Skin epidermis (tissue), 12 donors: ENCODE results near the gene LRRC8E.

ENCODE experiments used
- H3K27ac ChIP-seq, 21 experiments: fragments of 200-600 bp; sonication (generic) in 11 of 21; one replicate each; pipeline ENCODE4 v1.5.0; 2020; ENCODE audit warnings: mild to moderate bottlenecking in 3 of 21, inconsistent platforms in 2 of 21, moderate library complexity in 2 of 21
- H3K4me3 ChIP-seq, 7 experiments: fragments of 200-600 bp; sonication (generic) in 2 of 7; one replicate each; pipeline ENCODE4 v1.5.0; 2020; ENCODE audit warnings: inconsistent platforms in 2 of 7, mild to moderate bottlenecking in 2 of 7, moderate library complexity in 1 of 7

LRRC8E gene

DNA sequence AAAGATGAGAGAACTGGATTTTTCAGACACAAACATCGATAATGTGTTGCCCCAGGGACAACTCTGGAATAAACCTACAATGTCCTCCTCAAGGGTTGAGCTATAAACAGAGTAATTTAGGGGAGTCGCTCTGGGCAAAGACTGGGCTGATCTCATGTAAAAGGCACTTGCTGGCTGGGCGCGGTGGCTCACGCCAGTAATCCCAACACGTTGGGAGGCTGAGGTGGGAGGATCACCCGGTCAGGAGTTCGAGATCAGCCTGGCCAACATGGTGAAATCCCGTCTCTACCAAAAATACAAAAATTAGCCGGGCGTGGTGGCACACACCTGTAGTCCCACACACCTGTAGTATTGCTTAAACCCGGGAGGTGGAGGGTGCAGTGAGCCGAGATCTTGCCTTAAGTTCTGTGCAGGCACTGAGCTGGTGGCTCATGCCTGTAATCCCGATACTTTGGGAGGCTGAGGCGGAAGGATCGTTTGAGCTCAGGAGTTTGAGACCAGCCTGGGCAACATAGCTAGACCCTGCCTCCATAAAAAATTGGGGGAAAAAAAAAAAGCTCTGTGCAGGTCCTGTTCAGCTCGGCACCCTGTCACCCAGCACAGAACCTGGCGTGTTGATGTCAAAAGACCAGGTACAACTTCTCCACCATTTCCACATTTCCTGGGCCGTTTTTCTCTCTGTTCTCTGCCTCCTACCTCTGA, 53.7 kb downstream of the LRRC8E start:
- Histone ChIP-seq H3K27ac (peak overlapping the region in 1 of 21 experiments; percentile 99), H3K4me3 (peak overlapping the region in 2 of 7 experiments; percentile 84 to 94)

DNA sequence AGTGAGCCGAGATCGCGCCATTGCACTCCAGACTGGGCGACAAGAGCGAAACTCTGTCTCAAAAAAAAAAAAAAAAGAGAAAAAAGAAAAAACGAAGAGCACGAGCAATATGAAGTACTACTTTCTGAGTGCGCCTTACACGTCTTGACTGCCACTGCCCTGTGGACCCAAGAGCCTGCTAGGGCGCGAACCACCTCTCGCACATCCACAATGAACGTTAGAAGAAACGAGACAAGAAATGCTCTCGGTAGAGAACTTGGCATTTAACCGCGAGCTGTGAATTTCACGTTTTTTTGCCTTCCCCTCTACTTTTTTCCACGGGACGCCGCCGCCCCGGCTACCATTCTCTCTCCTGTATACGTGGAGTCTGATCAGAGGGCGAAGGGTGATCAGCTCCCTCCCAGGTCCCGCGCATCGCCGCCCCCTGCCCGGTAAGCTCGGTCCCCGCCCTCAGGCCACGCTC, 54.7 kb downstream of the LRRC8E start:
- Histone ChIP-seq H3K27ac (peak overlapping the region; percentile 69 to 99 (median 95)), H3K4me3 (peak overlapping the region; percentile 74 to 94 (median 85))

DNA sequence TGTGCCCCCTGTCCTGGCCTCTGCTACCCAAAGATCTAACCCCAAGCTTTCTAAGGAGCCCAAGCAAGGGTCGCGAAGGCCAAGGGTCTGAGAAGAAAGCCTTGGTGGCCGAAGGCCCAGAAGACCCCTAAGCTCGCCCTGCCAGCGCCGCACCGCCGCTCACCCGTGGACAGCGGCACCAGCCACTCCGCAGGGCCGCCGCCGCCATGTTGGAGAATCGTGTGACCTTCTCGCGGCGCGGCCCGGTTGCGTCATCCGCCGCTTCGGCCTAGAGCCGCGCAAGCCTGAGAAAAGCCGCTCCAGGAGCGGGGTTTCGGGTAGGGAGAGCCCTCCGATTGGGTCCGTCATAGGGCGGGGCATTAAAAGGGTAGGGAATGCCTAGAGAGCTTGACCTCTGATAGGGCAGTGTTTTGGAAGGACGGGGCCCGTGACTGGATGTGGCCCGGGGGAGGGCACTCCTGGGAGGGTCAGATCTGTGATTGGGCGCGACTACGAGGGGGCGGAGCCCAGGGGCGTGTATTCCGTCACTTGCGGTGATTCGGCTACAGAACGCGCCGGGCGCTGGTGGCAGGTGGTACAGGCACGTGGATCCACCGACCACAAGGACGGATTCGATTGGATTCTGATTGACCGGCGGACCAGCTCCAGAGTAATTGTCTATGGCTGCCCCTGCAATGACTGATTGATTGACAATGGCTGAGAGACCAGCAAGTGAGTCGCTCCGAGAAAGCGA, 55.3 kb downstream of the LRRC8E start, which contains the start of gene TIMM44:
TSS of gene TIMM44 (minus strand) at position 223 of the 733 bp plus-strand sequence. CDS start at position 208, 15 bp downstream.
- Histone ChIP-seq H3K4me3 (peak within 1 kb of the TSS; percentile 74 to 94 (median 85)), H3K27ac (peak within 1 kb of the TSS; percentile 69 to 99 (median 95))

DNA sequence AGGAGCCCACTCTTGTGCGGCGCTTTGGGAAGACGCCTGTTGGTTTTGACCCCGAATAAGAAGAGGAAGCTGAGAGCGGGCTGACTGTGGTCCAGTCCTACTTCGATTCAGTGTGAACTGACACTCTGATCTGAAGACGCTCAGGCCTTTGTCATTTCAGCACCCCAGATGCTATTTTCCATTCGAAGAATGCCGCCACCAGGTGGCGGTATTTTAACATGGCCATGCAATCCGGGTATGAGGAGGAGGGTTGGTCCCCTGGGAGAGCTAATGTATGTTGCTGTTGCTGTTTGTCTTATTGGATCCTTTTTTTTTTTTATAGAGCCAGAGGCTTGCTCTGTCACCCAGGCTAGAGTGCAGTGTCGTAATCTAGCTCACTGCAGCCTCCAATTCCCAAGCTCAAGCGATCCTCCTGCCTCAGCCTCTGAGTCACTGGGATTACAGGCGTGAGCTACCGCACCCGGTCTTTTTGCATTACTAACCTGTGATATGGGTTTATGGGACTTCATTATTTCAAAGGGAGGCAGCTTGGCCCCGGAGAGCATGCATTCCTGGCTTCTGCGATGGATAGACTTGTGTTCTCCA, 56.0 kb downstream of the LRRC8E start:
- peak overlapping the region; percentile 74 to 94 (median 85) for H3K4me3 ChIP-seq
- peak overlapping the region in 15 of 21 experiments; percentile 7 to 99 (median 69) for H3K27ac ChIP-seq

DNA sequence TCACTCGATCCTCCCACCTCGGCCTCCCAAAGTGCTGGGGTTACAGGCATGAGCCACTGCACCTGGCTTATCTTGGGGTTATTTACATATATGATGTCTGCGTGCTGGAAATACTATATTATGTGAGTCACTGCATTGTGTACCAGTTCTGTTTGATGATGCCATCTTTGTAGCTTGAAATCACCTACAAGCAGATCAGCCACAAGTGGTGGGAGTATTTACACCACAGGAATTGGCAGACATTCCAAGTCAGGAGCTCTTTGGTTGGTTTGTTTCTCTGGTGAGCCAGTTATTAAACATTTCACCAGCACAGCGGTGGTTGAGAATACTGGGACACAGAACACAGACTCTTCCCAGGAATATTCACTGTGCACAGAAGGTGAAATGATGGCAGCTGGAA, 59.6 kb downstream of the LRRC8E start:
- no peak overlapping the region for H3K4me3 ChIP-seq
- no peak overlapping the region for H3K27ac ChIP-seq
